ENCODE measurements around the gene FFAR1. TPM values are rescaled to one million over a fixed set of nuclear protein-coding genes. Genes with fewer than 3 reads are reported as not detected.

Gene FFAR1
- total RNA-seq, 6 donors from 2014 or later: 0.17 TPM; not detected in 5

DNA sequence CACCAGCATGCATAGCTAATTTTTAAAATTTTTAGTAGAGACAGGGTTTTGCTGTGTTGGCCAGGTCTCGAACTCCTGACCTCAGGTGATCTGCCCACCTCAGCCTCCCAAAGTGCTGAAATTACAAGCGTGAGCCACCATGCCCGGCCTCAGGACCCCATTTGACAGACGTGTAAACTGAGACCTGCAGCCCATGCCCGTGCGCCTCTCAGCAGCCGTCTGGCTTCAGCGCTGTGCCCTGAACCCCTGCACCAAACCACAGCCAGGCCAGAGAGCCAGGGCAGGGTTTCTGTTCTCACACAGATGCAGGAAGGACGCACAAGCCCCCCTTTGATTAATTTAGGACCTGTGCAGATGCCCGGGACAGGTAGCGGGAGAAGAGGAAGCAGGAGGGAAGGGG is 7.3 kb upstream of the FFAR1 start:
- 88% methylated on average over 8 to 11 of the region's 11 CpGs for WGBS, 2 donors
- ATAC-seq (ENCODE audit: low FRiP score in 2 of 2) (no peak), DNase-seq (no peak)
- Histone ChIP-seq H3K27me3 (no peaks in the 10 kb centered on the region), H3K36me3 (no peaks in the 10 kb centered on the region), H3K9me3 (no peaks in the 10 kb centered on the region), H3K4me1 (no peaks in the 10 kb centered on the region), H3K4me3 (no peak overlapping the region), H3K27ac (no peak overlapping the region)
- TF ChIP-seq POLR2A (IDR thresholded peaks at IDR 0.05): no peak
- TF ChIP-seq CTCF (IDR thresholded peaks at IDR 0.05): no peak
- no peak for TF ChIP-seq EP300 (IDR thresholded peaks at IDR 0.05)
- TF ChIP-seq POLR2AphosphoS5 (IDR thresholded peaks at IDR 0.05): no peak

- Histone ChIP-seq H3K4me1 (no peaks in the 10 kb centered on the region), H3K36me3 (no peaks in the 10 kb centered on the region), H3K4me3 (no peak overlapping the region), H3K27ac (no peak overlapping the region), H3K27me3 (no peaks in the 10 kb centered on the region), H3K9me3 (no peaks in the 10 kb centered on the region)
- DNase-seq (no peak), ATAC-seq (ENCODE audit: low FRiP score in 2 of 2) (no peak)
- no peak for TF ChIP-seq EP300 (IDR thresholded peaks at IDR 0.05)
- no peak for TF ChIP-seq CTCF (IDR thresholded peaks at IDR 0.05)
- no peak for TF ChIP-seq POLR2A (IDR thresholded peaks at IDR 0.05)
- no peak for TF ChIP-seq POLR2AphosphoS5 (IDR thresholded peaks at IDR 0.05)
- WGBS, 2 donors: 87 to 91% methylated on average over 8 to 16 of the region's 16 CpGs
These were observed 6.7 kb upstream of the FFAR1 start for GRCh38 chr19:35341006-35341405.

DNA sequence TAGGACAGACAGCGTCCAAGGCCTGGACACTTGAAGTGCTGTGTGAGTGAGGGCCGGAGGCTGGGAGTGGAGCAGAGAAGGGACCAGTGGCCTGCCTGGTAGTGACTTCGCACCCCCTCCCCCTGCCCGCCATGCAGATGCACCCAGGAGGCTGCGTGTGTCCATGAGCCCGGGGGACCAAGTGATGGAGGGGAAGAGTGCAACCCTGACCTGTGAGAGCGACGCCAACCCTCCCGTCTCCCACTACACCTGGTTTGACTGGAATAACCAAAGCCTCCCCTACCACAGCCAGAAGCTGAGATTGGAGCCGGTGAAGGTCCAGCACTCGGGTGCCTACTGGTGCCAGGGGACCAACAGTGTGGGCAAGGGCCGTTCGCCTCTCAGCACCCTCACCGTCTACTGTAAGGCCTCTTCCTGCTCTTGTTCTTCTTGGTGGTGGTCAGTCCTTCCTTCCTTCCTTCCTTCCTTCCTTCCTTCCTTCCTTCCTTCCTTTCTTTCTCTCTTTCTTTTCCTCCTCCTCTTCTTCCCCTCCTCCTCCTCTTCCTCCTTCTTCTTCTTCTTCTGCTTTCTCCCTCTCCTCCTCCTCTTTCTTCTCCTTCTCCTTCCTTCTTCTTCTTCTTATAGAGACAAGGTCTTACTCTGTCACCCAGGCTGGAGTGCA is 6.0 kb upstream of the FFAR1 start:
- Histone ChIP-seq H3K4me3 (no peak overlapping the region), H3K36me3 (no peaks in the 10 kb centered on the region), H3K27ac (no peak overlapping the region), H3K9me3 (no peaks in the 10 kb centered on the region), H3K4me1 (peaks cover 0 to 7% (median 3%) of the 10 kb centered on the region in 4 donors), H3K27me3 (no peaks in the 10 kb centered on the region)
- no peak for ATAC-seq (ENCODE audit: low FRiP score in 2 of 2)
- TF ChIP-seq CTCF (IDR thresholded peaks at IDR 0.05): no peak
- TF ChIP-seq POLR2A (IDR thresholded peaks at IDR 0.05): no peak
- no peak for TF ChIP-seq EP300 (IDR thresholded peaks at IDR 0.05)
- no peak for TF ChIP-seq POLR2AphosphoS5 (IDR thresholded peaks at IDR 0.05)
- WGBS, 2 donors: 91% methylated on average over 14 of the region's 14 CpGs
- DNase-seq: no peak

GRCh38 chr19:35342430-35342829 is 5.3 kb upstream of the FFAR1 start:
- H3K4me3 ChIP-seq: no peak overlapping the region
- H3K27me3 ChIP-seq: no peaks in the 10 kb centered on the region
- H3K9me3 ChIP-seq: no peaks in the 10 kb centered on the region
- ATAC-seq (ENCODE audit: low FRiP score in 2 of 2) (no peak), DNase-seq (no peak)
- no peaks in the 10 kb centered on the region for H3K36me3 ChIP-seq
- TF ChIP-seq CTCF (IDR thresholded peaks at IDR 0.05): no peak
- TF ChIP-seq POLR2A (IDR thresholded peaks at IDR 0.05): no peak
- no peak for TF ChIP-seq EP300 (IDR thresholded peaks at IDR 0.05)
- TF ChIP-seq POLR2AphosphoS5 (IDR thresholded peaks at IDR 0.05): no peak
- H3K4me1 ChIP-seq: peaks cover 0 to 14% (median 9%) of the 10 kb centered on the region in 4 donors
- H3K27ac ChIP-seq: no peak overlapping the region
- WGBS, 2 donors: 82% methylated on average over 5 of the region's 5 CpGs

GRCh38 chr19:35344511-35345031 is 3.1 kb upstream of the FFAR1 start:
- Histone ChIP-seq H3K4me3 (no peak overlapping the region), H3K27ac (no peak overlapping the region), H3K36me3 (no peaks in the 10 kb centered on the region), H3K4me1 (peaks cover 0 to 18% (median 11%) of the 10 kb centered on the region in 4 donors), H3K9me3 (no peaks in the 10 kb centered on the region), H3K27me3 (no peaks in the 10 kb centered on the region)
- WGBS, 2 donors: 86 to 92% methylated on average over 15 to 17 of the region's 17 CpGs
- ATAC-seq (ENCODE audit: low FRiP score in 2 of 2): no peak
- TF ChIP-seq CTCF (IDR thresholded peaks at IDR 0.05) (no peak), POLR2AphosphoS5 (IDR thresholded peaks at IDR 0.05) (no peak), POLR2A (IDR thresholded peaks at IDR 0.05) (no peak), EP300 (IDR thresholded peaks at IDR 0.05) (no peak)
- peak in 1 of 2 donors; percentile 13 for DNase-seq

Measured in upper lobe of left lung (tissue), 6 donors.